ENCODE measurements around the gene CHST3. TPM values are rescaled to one million over a fixed set of nuclear protein-coding genes. Genes with fewer than 3 reads are reported as not detected.

The CHST3 gene
- total and polyA plus RNA-seq, 8 donors: 1.5 to 26.8 (median 10.8) TPM

GRCh38 chr10:72045586-72045985 lies 81.4 kb downstream of the CHST3 start:
- Histone ChIP-seq H3K27me3 (no peaks in the 10 kb centered on the region), H3K9me3 (no peaks in the 10 kb centered on the region), H3K4me3 (no peak overlapping the region), H3K36me3 (no peaks in the 10 kb centered on the region), H3K4me1 (peaks cover 9 to 26% (median 16%) of the 10 kb centered on the region in 4 donors), H3K27ac (peak overlapping the region in 1 of 5 donors; percentile 79)
- intact Hi-C loops (cut with DNase I; ENCODE audit: low total_unique reads): no loop called here
- WGBS, 5 donors: 71 to 81% (median 78%) methylated on average over 2 of the region's 2 CpGs
- TF ChIP-seq EP300 (IDR thresholded peaks at IDR 0.05): no peak
- no peak for TF ChIP-seq CTCF (IDR thresholded peaks at IDR 0.05)
- no peak for TF ChIP-seq POLR2A (IDR thresholded peaks at IDR 0.05)
- no peak for TF ChIP-seq POLR2AphosphoS5 (IDR thresholded peaks at IDR 0.05)
- no peak for DNase-seq

GRCh38 chr10:72048450-72049124 lies 84.4 kb downstream of the CHST3 start:
- Histone ChIP-seq H3K27ac (no peak overlapping the region), H3K9me3 (no peaks in the 10 kb centered on the region), H3K4me1 (peaks cover 9 to 21% (median 16%) of the 10 kb centered on the region in 4 donors), H3K4me3 (no peak overlapping the region), H3K27me3 (no peaks in the 10 kb centered on the region), H3K36me3 (no peaks in the 10 kb centered on the region)
- intact Hi-C loops (cut with DNase I; ENCODE audit: low total_unique reads): no loop called here
- 26 to 30% (median 29%) methylated on average over 12 of the region's 12 CpGs for WGBS, 5 donors
- DNase-seq: peak; percentile 94 to 97
- TF ChIP-seq POLR2A (IDR thresholded peaks at IDR 0.05): no peak
- no peak for TF ChIP-seq EP300 (IDR thresholded peaks at IDR 0.05)
- peak in 6 of 7 experiments; percentile 98 to 100 (median 100) for TF ChIP-seq CTCF (IDR thresholded peaks at IDR 0.05)
- peak in 2 of 3 donors; percentile 50 to 89 for TF ChIP-seq POLR2AphosphoS5 (IDR thresholded peaks at IDR 0.05)

- Histone ChIP-seq H3K4me1 (peaks cover 7 to 16% (median 10%) of the 10 kb centered on the region in 4 donors), H3K27ac (no peak overlapping the region), H3K36me3 (no peaks in the 10 kb centered on the region), H3K9me3 (no peaks in the 10 kb centered on the region), H3K4me3 (no peak overlapping the region), H3K27me3 (no peaks in the 10 kb centered on the region)
- WGBS, 5 donors: 68 to 95% (median 75%) methylated on average over 1 of the region's 1 CpG
- DNase-seq: no peak
- TF ChIP-seq POLR2A (IDR thresholded peaks at IDR 0.05): no peak
- no peak for TF ChIP-seq POLR2AphosphoS5 (IDR thresholded peaks at IDR 0.05)
- no peak for TF ChIP-seq CTCF (IDR thresholded peaks at IDR 0.05)
- no peak for TF ChIP-seq EP300 (IDR thresholded peaks at IDR 0.05)
- intact Hi-C loops (cut with DNase I; ENCODE audit: low total_unique reads): no loop called here
These were observed 85.3 kb downstream of the CHST3 start for GRCh38 chr10:72049472-72049871.

- no peak overlapping the region for H3K27ac ChIP-seq
- 82 to 93% (median 89%) methylated on average over 5 of the region's 5 CpGs for WGBS, 5 donors
- intact Hi-C loops (cut with DNase I; ENCODE audit: low total_unique reads): no loop called here
These were observed 86.0 kb downstream of the CHST3 start for GRCh38 chr10:72049969-72050781.

More at GRCh38 chr10:72049969-72050781, 86.0 kb downstream of the CHST3 start:
- H3K27me3 ChIP-seq: no peaks in the 10 kb centered on the region
- no peak overlapping the region for H3K4me3 ChIP-seq
- no peaks in the 10 kb centered on the region for H3K36me3 ChIP-seq
- DNase-seq: no peak
- H3K9me3 ChIP-seq: no peaks in the 10 kb centered on the region
- TF ChIP-seq POLR2AphosphoS5 (IDR thresholded peaks at IDR 0.05) (no peak), EP300 (IDR thresholded peaks at IDR 0.05) (no peak), CTCF (IDR thresholded peaks at IDR 0.05) (no peak), POLR2A (IDR thresholded peaks at IDR 0.05) (no peak)
- peaks cover 0 to 9% (median 3%) of the 10 kb centered on the region in 4 donors for H3K4me1 ChIP-seq
